Measurements from ENCODE around the gene ZNHIT2.

- TF ChIP-seq CTCF (IDR thresholded peaks at IDR 0.05), result no peak
- TF ChIP-seq ZFX (IDR thresholded peaks at IDR 0.05; ENCODE audit: borderline replicate concordance), result no peak
Observed at GRCh38 chr11:65071907-65072630, 45.4 kb downstream of the ZNHIT2 start.
